HL-60/S4 treated with retinoic acid at 250 ng/mL for 4 days and 3 days (cell line): ENCODE results near the gene ARHGAP24.

Source experiments
- in situ Hi-C: fragments of 300-500 bp; cut with MboI; formaldehyde crosslinking; loops from 2 replicates; pipeline ENCODE4 v1.7.0; 2022; ENCODE audit warnings: low sequenced_read_pairs

ARHGAP24 gene

GRCh38 chr4:85733798-85734197 is 258.8 kb downstream of the ARHGAP24 start:
- in situ Hi-C loops, result no loop called here

- in situ Hi-C loops, result no loop called here
Measured at GRCh38 chr4:85734424-85734831, 259.5 kb downstream of the ARHGAP24 start.

GRCh38 chr4:85736571-85736970 is 261.6 kb downstream of the ARHGAP24 start:
- in situ Hi-C loops, result no loop called here

GRCh38 chr4:85737254-85737653 is 262.3 kb downstream of the ARHGAP24 start:
- in situ Hi-C loops, result no loop called here

- in situ Hi-C loops, result no loop called here
Measured at GRCh38 chr4:85738721-85739120, 263.8 kb downstream of the ARHGAP24 start.

- in situ Hi-C loops, result no loop called here
Measured at GRCh38 chr4:85740431-85740861, 265.5 kb downstream of the ARHGAP24 start.

- in situ Hi-C loops, result no loop called here
Measured at GRCh38 chr4:85741381-85741780, 266.4 kb downstream of the ARHGAP24 start.

- in situ Hi-C loops, result no loop called here
Measured at GRCh38 chr4:85741921-85742591, 267.1 kb downstream of the ARHGAP24 start.

GRCh38 chr4:85744950-85745349 is 270.0 kb downstream of the ARHGAP24 start:
- in situ Hi-C loops, result no loop called here

GRCh38 chr4:85745939-85746338 is 271.0 kb downstream of the ARHGAP24 start:
- in situ Hi-C loops, result no loop called here

- in situ Hi-C loops, result no loop called here
Measured at GRCh38 chr4:85747882-85748491, 273.0 kb downstream of the ARHGAP24 start.

GRCh38 chr4:85748654-85749053 is 273.7 kb downstream of the ARHGAP24 start:
- in situ Hi-C loops, result no loop called here

- in situ Hi-C loops, result no loop called here
Measured at GRCh38 chr4:85751866-85752265, 276.9 kb downstream of the ARHGAP24 start.

- in situ Hi-C loops, result no loop called here
Measured at GRCh38 chr4:85755285-85755684, 280.3 kb downstream of the ARHGAP24 start.

GRCh38 chr4:85756938-85757337 is 282.0 kb downstream of the ARHGAP24 start:
- in situ Hi-C loops, result no loop called here

GRCh38 chr4:85759388-85759787 is 284.4 kb downstream of the ARHGAP24 start:
- in situ Hi-C loops, result no loop called here

GRCh38 chr4:85760511-85760910 is 285.6 kb downstream of the ARHGAP24 start:
- in situ Hi-C loops, result no loop called here

- in situ Hi-C loops, result no loop called here
Measured at GRCh38 chr4:85761803-85762528, 287.0 kb downstream of the ARHGAP24 start.

- in situ Hi-C loops, result no loop called here
Measured at GRCh38 chr4:85762529-85762871, 287.6 kb downstream of the ARHGAP24 start.

- in situ Hi-C loops, result no loop called here
Measured at GRCh38 chr4:85763202-85763601, 288.3 kb downstream of the ARHGAP24 start.

GRCh38 chr4:85767649-85768048 is 292.7 kb downstream of the ARHGAP24 start:
- in situ Hi-C loops, result no loop called here

GRCh38 chr4:85769009-85769408 is 294.1 kb downstream of the ARHGAP24 start:
- in situ Hi-C loops, result no loop called here
